Motor neuron (in vitro differentiated cells): ENCODE data around the gene GOLPH3. TPM values are rescaled to one million over a fixed set of nuclear protein-coding genes. Genes with fewer than 3 reads are reported as not detected.
"Not testable (repeated sequence)": the region's sequence is repeated elsewhere in the genome, so short reads cannot be mapped to it uniquely, and the experiment has no call there.

Experiments
- ATAC-seq, 8 experiments: fragments of 200-7000 bp; cut with Tn5 transposase; replicated peaks in 6 of 8; 2 replicates each; pipeline ENCODE4 v1.8.0; 2021; ENCODE audit warnings: mild to moderate bottlenecking in 8 of 8, moderate library complexity in 8 of 8
- H3K27ac ChIP-seq, 2 donors: fragments of 250-450 bp; sonication (Bioruptor Pico); 2 replicates each; pipeline ENCODE4 v1.9.0; 2021; ENCODE audit warnings: antibody characterized with exemption in 2 of 2, mild to moderate bottlenecking in 2 of 2, moderate library complexity in 1 of 2
- H3K4me1 ChIP-seq, 2 donors: fragments of 250-450 bp; sonication (Bioruptor Pico); replicated peaks in 1 of 2; 2 replicates each; pipeline ENCODE4 v1.6.1; 2021; ENCODE audit warnings: antibody characterized with exemption in 2 of 2, mild to moderate bottlenecking in 2 of 2, moderate library complexity in 1 of 2
- H3K4me3 ChIP-seq, 5 donors: fragments of 250-450 bp; sonication (Bioruptor Pico); 2 replicates each; pipeline ENCODE4 v1.9.0; 2021; ENCODE audit warnings: antibody characterized with exemption in 5 of 5, mild to moderate bottlenecking in 5 of 5, moderate library complexity in 4 of 5
- WGBS, 10 experiments: fragments of 450-650 bp; shearing (Covaris generic); methylation state at CpG; one replicate each; pipeline ENCODE4 v1.0.0; 2022; 5-methylcytosine and 5-hydroxymethylcytosine counted together
- in situ Hi-C, 9 experiments: fragments of 400-800 bp; cut with MboI; loops; one replicate each; pipeline ENCODE4 v1.15.0; 2021; ENCODE audit warnings: low sequenced_read_pairs in 9 of 9, low pct_unique_long_range_greater_than_20kb in 2 of 9; ENCODE audit not compliant: unreplicated experiment in 9 of 9
- total RNA-seq, 8 experiments: library from RNA; unstranded; fragments of 300-600 nt; gene quantifications; 2 replicates each; pipeline versions ENCODE4 v1.2.3 to v1.2.4, GENCODE V29; 2022

GOLPH3 gene
- total RNA-seq, 8 experiments from 2014 or later, result 37.5 to 69.9 (median 46.4) TPM

GRCh38 chr5:32195265-32195664 lies 21.1 kb upstream of the GOLPH3 start:
- Histone ChIP-seq H3K27ac (no peak overlapping the region), H3K4me1 (no peaks in the 10 kb centered on the region), H3K4me3 (no peak overlapping the region)
- ATAC-seq, result no peak
- 76 to 100% (median 94%) methylated on average over 1 to 5 of the region's 5 CpGs; no CpG with 5 or more reads in 2 of the 10 experiments for WGBS, 10 experiments
- in situ Hi-C loops, result no loop called here

- in situ Hi-C loops, result no loop called here
- peak in 6 of 8 experiments; percentile 77 to 98 (median 90) for ATAC-seq
- no peak overlapping the region for H3K27ac ChIP-seq
- 0 to 85% (median 46%) methylated on average over 1 to 7 of the region's 7 CpGs; no CpG with 5 or more reads in 1 of the 10 experiments for WGBS, 10 experiments
- H3K4me3 ChIP-seq, result no peak overlapping the region
- H3K4me1 ChIP-seq, result no peaks in the 10 kb centered on the region
These were observed 19.5 kb upstream of the GOLPH3 start for GRCh38 chr5:32193591-32193990.

GRCh38 chr5:32190095-32190494 lies 16.0 kb upstream of the GOLPH3 start:
- Histone ChIP-seq H3K27ac (no peak overlapping the region), H3K4me1 (no peaks in the 10 kb centered on the region), H3K4me3 (no peak overlapping the region)
- 23 to 97% (median 31%) methylated on average over 2 to 5 of the region's 5 CpGs; no CpG with 5 or more reads in 3 of the 10 experiments for WGBS, 10 experiments
- in situ Hi-C loops, result no loop called here
- ATAC-seq, result peak in 3 of 8 experiments; percentile 45 to 63 (median 60)

- no peak for ATAC-seq
- in situ Hi-C loops, result no loop called here
- Histone ChIP-seq H3K4me3 (no peak overlapping the region), H3K4me1 (no peaks in the 10 kb centered on the region), H3K27ac (no peak overlapping the region)
These were observed 13.6 kb upstream of the GOLPH3 start for GRCh38 chr5:32187675-32188074.

GRCh38 chr5:32182463-32183063 lies 8.4 kb upstream of the GOLPH3 start:
- Histone ChIP-seq H3K4me1 (no peaks in the 10 kb centered on the region), H3K27ac (no peak overlapping the region), H3K4me3 (no peak overlapping the region)
- in situ Hi-C loops, result no loop called here
- WGBS, 10 experiments, result 40 to 100% (median 80%) methylated on average over 1 to 4 of the region's 5 CpGs; no CpG with 5 or more reads in 1 of the 10 experiments
- peak in 1 of 8 experiments; percentile 47 for ATAC-seq

- peak; percentile 2 to 35 (median 14) for ATAC-seq
- Histone ChIP-seq H3K27ac (peak overlapping the region; percentile 99 to 100), H3K4me1 (peaks cover 17 to 29% of the 10 kb centered on the region in 2 donors), H3K4me3 (peak overlapping the region; percentile 88 to 100 (median 93))
- in situ Hi-C loops, result no loop called here
- 0 to 17% (median 0%) methylated on average over 1 to 16 of the region's 74 CpGs; no CpG with 5 or more reads in 2 of the 10 experiments for WGBS, 10 experiments
These were observed 680 bp downstream of the GOLPH3 start for GRCh38 chr5:32173267-32174010.

GRCh38 chr5:32172923-32173266 lies 1.2 kb downstream of the GOLPH3 start:
- 0 to 4% (median 0%) methylated on average over 1 to 4 of the region's 4 CpGs for WGBS, 10 experiments
- H3K27ac ChIP-seq, result peak overlapping the region in 1 of 2 donors; percentile 100
- H3K4me1 ChIP-seq, result peaks cover 17 to 29% of the 10 kb centered on the region in 2 donors
- ATAC-seq, result no peak
- H3K4me3 ChIP-seq, result peak overlapping the region; percentile 88 to 100 (median 93)
- in situ Hi-C loops, result no loop called here

- in situ Hi-C loops, ATAC-seq: not testable (repeated sequence)
- H3K27ac ChIP-seq, result peak overlapping the region in 1 of 2 donors; percentile 24
- H3K4me1 ChIP-seq, result peaks cover 17 to 29% of the 10 kb centered on the region in 2 donors
- H3K4me3 ChIP-seq, result peak overlapping the region; percentile 88 to 100 (median 93)
- 0 to 19% (median 6%) methylated on average over 5 to 28 of the region's 34 CpGs for WGBS, 10 experiments
These were observed 1.8 kb downstream of the GOLPH3 start for GRCh38 chr5:32172186-32172911.

- Histone ChIP-seq H3K27ac (no peak overlapping the region), H3K4me1 (peaks cover 17 to 29% of the 10 kb centered on the region in 2 donors), H3K4me3 (peak overlapping the region in 1 of 5 donors; percentile 1)
- in situ Hi-C loops, result no loop called here
- no peak for ATAC-seq
- whole genome bisulfite sequencing, 10 experiments, result 25 to 100% (median 91%) methylated on average over 2 to 5 of the region's 5 CpGs; no CpG with 5 or more reads in 1 of the 10 experiments
These were observed 3.6 kb downstream of the GOLPH3 start for GRCh38 chr5:32170303-32171151.

- Histone ChIP-seq H3K4me3 (no peak overlapping the region), H3K27ac (no peak overlapping the region), H3K4me1 (peaks cover 17 to 27% of the 10 kb centered on the region in 2 donors)
- no peak for ATAC-seq
- 73 to 100% (median 94%) methylated on average over 1 to 7 of the region's 9 CpGs; no CpG with 5 or more reads in 1 of the 10 experiments for WGBS, 10 experiments
- in situ Hi-C loops, result no loop called here
These were observed 5.6 kb downstream of the GOLPH3 start for GRCh38 chr5:32168460-32169033.

GRCh38 chr5:32165597-32165996 lies 8.5 kb downstream of the GOLPH3 start:
- H3K4me1 ChIP-seq, result peaks cover 12 to 15% of the 10 kb centered on the region in 2 donors
- no peak for ATAC-seq
- no peak overlapping the region for H3K27ac ChIP-seq
- in situ Hi-C loops, result no loop called here
- H3K4me3 ChIP-seq, result no peak overlapping the region
- WGBS, 10 experiments, result 70 to 100% (median 93%) methylated on average over 1 to 3 of the region's 3 CpGs; no CpG with 5 or more reads in 1 of the 10 experiments

GRCh38 chr5:32163785-32164184 lies 10.3 kb downstream of the GOLPH3 start:
- no peak overlapping the region for H3K4me3 ChIP-seq
- H3K4me1 ChIP-seq, result no peaks in the 10 kb centered on the region
- WGBS, 10 experiments, result 21 to 100% (median 89%) methylated on average over 2 of the region's 2 CpGs; no CpG with 5 or more reads in 1 of the 10 experiments
- in situ Hi-C loops, result no loop called here
- no peak overlapping the region for H3K27ac ChIP-seq
- ATAC-seq, result no peak
